ENCODE results near the gene KIF3C.

KIF3C gene

GRCh38 chr2:25982968-25983280, 627 bp upstream of the KIF3C start:
- TF ChIP-seq ZFX (IDR thresholded peaks at IDR 0.05; ENCODE audit: borderline replicate concordance) (no peak), CTCF (IDR thresholded peaks at IDR 0.05) (no peak)
- H3K27ac ChIP-seq = no peak overlapping the region; the same call in 1 of the 2 replicates

- TF ChIP-seq ZFX (IDR thresholded peaks at IDR 0.05; ENCODE audit: borderline replicate concordance) (no peak), CTCF (IDR thresholded peaks at IDR 0.05) (no peak)
- H3K27ac ChIP-seq = peak overlapping the region; percentile 63
Observed at GRCh38 chr2:25981596-25982272, 563 bp downstream of the KIF3C start.

GRCh38 chr2:25980951-25981350, 1.3 kb downstream of the KIF3C start:
- TF ChIP-seq CTCF (IDR thresholded peaks at IDR 0.05) (no peak), ZFX (IDR thresholded peaks at IDR 0.05; ENCODE audit: borderline replicate concordance) (no peak)
- H3K27ac ChIP-seq = no peak overlapping the region

GRCh38 chr2:25980076-25980887, 2.0 kb downstream of the KIF3C start:
- TF ChIP-seq CTCF (IDR thresholded peaks at IDR 0.05) (no peak), ZFX (IDR thresholded peaks at IDR 0.05; ENCODE audit: borderline replicate concordance) (no peak)
- H3K27ac ChIP-seq = no peak overlapping the region

- TF ChIP-seq CTCF (IDR thresholded peaks at IDR 0.05) = no peak
- TF ChIP-seq ZFX (IDR thresholded peaks at IDR 0.05; ENCODE audit: borderline replicate concordance) = no peak
- H3K27ac ChIP-seq = no peak overlapping the region
Observed at GRCh38 chr2:25979001-25979400, 3.3 kb downstream of the KIF3C start.

GRCh38 chr2:25977768-25978167, 4.5 kb downstream of the KIF3C start:
- TF ChIP-seq ZFX (IDR thresholded peaks at IDR 0.05; ENCODE audit: borderline replicate concordance) (no peak), CTCF (IDR thresholded peaks at IDR 0.05) (no peak)
- H3K27ac ChIP-seq = no peak overlapping the region

All from 22Rv1 (cell line).